Trophoblast cell (in vitro differentiated cells and primary cell): ENCODE measurements around the gene MYCBPAP.

ENCODE experiments used
- DNase-seq, 2 donors: peaks; one replicate each; pipeline ENCODE4 v3.0.0-alpha.2; 2016
- H2AFZ ChIP-seq: 2 replicates; pipeline ENCODE4 v1.6.1; 2013; ENCODE audit warnings: low read length, moderate library complexity, mild to moderate bottlenecking; ENCODE audit not compliant: insufficient read depth, poor library complexity
- H2AK5ac ChIP-seq: 2 replicates; pipeline ENCODE4 v1.6.1; 2013; ENCODE audit warnings: mild to moderate bottlenecking, low read length
- H2BK120ac ChIP-seq: 2 replicates; pipeline ENCODE4 v1.6.1; 2013; ENCODE audit warnings: low read length, mild to moderate bottlenecking, moderate library complexity; ENCODE audit not compliant: insufficient read depth, poor library complexity
- H2BK12ac ChIP-seq: 2 replicates; pipeline ENCODE4 v1.6.1; 2013; ENCODE audit warnings: mild to moderate bottlenecking, low read length, moderate library complexity
- H2BK5ac ChIP-seq: 2 replicates; pipeline ENCODE4 v1.6.1; 2013; ENCODE audit warnings: low read length, low read depth, moderate library complexity, mild to moderate bottlenecking; ENCODE audit not compliant: poor library complexity
- H3K14ac ChIP-seq: 2 replicates; pipeline ENCODE4 v1.6.1; 2013; ENCODE audit warnings: mild to moderate bottlenecking, low read length
- H3K18ac ChIP-seq: 2 replicates; pipeline ENCODE4 v1.6.1; 2013; ENCODE audit warnings: mild to moderate bottlenecking, low read length
- H3K23ac ChIP-seq: 2 replicates; pipeline ENCODE4 v1.6.1; 2013; ENCODE audit warnings: low read length
- H3K27ac ChIP-seq: 2 replicates; pipeline ENCODE4 v1.5.1; 2013; ENCODE audit warnings: low read depth, mild to moderate bottlenecking, inconsistent platforms, low read length, moderate library complexity
- H3K27me3 ChIP-seq: 2 replicates; pipeline ENCODE4 v1.6.1; 2013; ENCODE audit warnings: inconsistent platforms, mild to moderate bottlenecking, low read length, moderate library complexity; ENCODE audit not compliant: insufficient read depth
- H3K36me3 ChIP-seq, 2 experiments: 1 replicate in 1 of 2; 2 replicates in 1 of 2; pipeline ENCODE4 v1.6.1; 2013; ENCODE audit warnings: low read length in 2 of 2, mild to moderate bottlenecking in 2 of 2, moderate library complexity in 1 of 2; ENCODE audit not compliant: insufficient read depth in 2 of 2, control insufficient read depth in 1 of 2
- H3K4ac ChIP-seq: 2 replicates; pipeline ENCODE4 v1.6.1; 2013; ENCODE audit warnings: low read depth, mild to moderate bottlenecking, low read length, moderate library complexity
- H3K4me1 ChIP-seq, 2 experiments: 1 replicate in 1 of 2; 2 replicates in 1 of 2; pipeline ENCODE4 v1.6.1; 2013; ENCODE audit warnings: low read length in 2 of 2, mild to moderate bottlenecking in 2 of 2, moderate library complexity in 1 of 2; ENCODE audit not compliant: insufficient read depth in 2 of 2, control insufficient read depth in 1 of 2
- H3K4me2 ChIP-seq: 2 replicates; pipeline ENCODE4 v1.6.1; 2013; ENCODE audit warnings: inconsistent platforms, mild to moderate bottlenecking, low read length, moderate library complexity
- H3K4me3 ChIP-seq: 2 replicates; pipeline ENCODE4 v1.5.1; 2013; ENCODE audit warnings: mild to moderate bottlenecking, low read depth, low read length, inconsistent platforms
- H3K79me1 ChIP-seq: one replicate; pipeline ENCODE4 v1.6.1; 2013; ENCODE audit warnings: low read length
- H3K79me2 ChIP-seq: 2 replicates; pipeline ENCODE4 v1.6.1; 2013; ENCODE audit warnings: low read length, mild to moderate bottlenecking; ENCODE audit not compliant: control insufficient read depth, insufficient read depth, poor library complexity
- H3K9ac ChIP-seq: 2 replicates; pipeline ENCODE4 v1.6.1; 2013; ENCODE audit warnings: mild to moderate bottlenecking, low read length
- H3K9me3 ChIP-seq: 2 replicates; pipeline ENCODE4 v1.6.1; 2013; ENCODE audit warnings: low read depth, mild to moderate bottlenecking, control low read depth, inconsistent platforms, low read length; ENCODE audit not compliant: insufficient read depth
- H4K12ac ChIP-seq: 2 replicates; pipeline ENCODE4 v1.6.1; 2013; ENCODE audit warnings: low read depth, mild to moderate bottlenecking, low read length, moderate library complexity
- H4K8ac ChIP-seq: 2 replicates; pipeline ENCODE4 v1.6.1; 2013; ENCODE audit warnings: low read depth, mild to moderate bottlenecking, low read length, moderate library complexity
- H4K91ac ChIP-seq: one replicate; pipeline ENCODE4 v1.6.1; 2013; ENCODE audit warnings: low read depth, mild to moderate bottlenecking, low read length, moderate library complexity
- WGBS: extraction: QIAGEN DNeasy Blood & Tissue Kit; methylation state at CpG from one replicate; pipeline ENCODE4 v1.1.7; 2013; ENCODE audit warnings: missing lambda C conversion rate; ENCODE audit not compliant: insufficient read length, insufficient coverage; ENCODE audit errors: extremely low coverage; 5-methylcytosine and 5-hydroxymethylcytosine counted together

The MYCBPAP gene

GRCh38 chr17:50514388-50514787 lies 6.1 kb downstream of the MYCBPAP start:
- no peak overlapping the region for H2AK5ac ChIP-seq
- H3K23ac ChIP-seq: no peak overlapping the region
- H3K36me3 ChIP-seq: no peaks in the 10 kb centered on the region
- no peak overlapping the region for H3K14ac ChIP-seq
- H3K4me2 ChIP-seq: no peak overlapping the region
- no peak overlapping the region for H3K4me3 ChIP-seq
- no peak overlapping the region for H3K4ac ChIP-seq
- H3K27me3 ChIP-seq: no peaks in the 10 kb centered on the region
- no peak overlapping the region for H4K91ac ChIP-seq
- H2BK120ac ChIP-seq: no peak overlapping the region
- no peak overlapping the region for H4K8ac ChIP-seq
- H3K79me2 ChIP-seq: no peaks in the 10 kb centered on the region
- H3K18ac ChIP-seq: no peak overlapping the region
- WGBS: no CpG with 5 or more reads among the region's 3 CpGs
- H3K4me1 ChIP-seq: peaks cover 11 to 13% of the 10 kb centered on the region in 2 experiments
- peak overlapping the region; percentile 1 for H2BK12ac ChIP-seq
- H4K12ac ChIP-seq: no peak overlapping the region
- no peak overlapping the region for H3K9ac ChIP-seq
- H2BK5ac ChIP-seq: peak overlapping the region; percentile 7
- H2AFZ ChIP-seq: no peak overlapping the region
- DNase-seq: no peak
- H3K27ac ChIP-seq: no peak overlapping the region
- peaks cover 3% of the 10 kb centered on the region for H3K79me1 ChIP-seq
- H3K9me3 ChIP-seq: no peaks in the 10 kb centered on the region

GRCh38 chr17:50514936-50515702 lies 6.9 kb downstream of the MYCBPAP start:
- H3K9ac ChIP-seq: no peak overlapping the region
- H3K79me2 ChIP-seq: no peaks in the 10 kb centered on the region
- H3K4me3 ChIP-seq: no peak overlapping the region
- no peak overlapping the region for H3K4ac ChIP-seq
- H3K18ac ChIP-seq: no peak overlapping the region
- no CpG with 5 or more reads among the region's 6 CpGs for WGBS
- no peak overlapping the region for H2AFZ ChIP-seq
- no peak overlapping the region for H3K4me2 ChIP-seq
- H3K27ac ChIP-seq: no peak overlapping the region
- H3K27me3 ChIP-seq: no peaks in the 10 kb centered on the region
- no peak overlapping the region for H2BK120ac ChIP-seq
- peaks cover 11 to 15% of the 10 kb centered on the region in 2 experiments for H3K4me1 ChIP-seq
- H2BK5ac ChIP-seq: no peak overlapping the region
- H2AK5ac ChIP-seq: no peak overlapping the region
- H3K9me3 ChIP-seq: no peaks in the 10 kb centered on the region
- peaks cover 3% of the 10 kb centered on the region for H3K79me1 ChIP-seq
- peak overlapping the region; percentile 64 for H4K91ac ChIP-seq
- no peak overlapping the region for H4K8ac ChIP-seq
- H3K14ac ChIP-seq: peak overlapping the region; percentile 18
- H3K23ac ChIP-seq: no peak overlapping the region
- peak overlapping the region; percentile 45 for H2BK12ac ChIP-seq
- no peak overlapping the region for H4K12ac ChIP-seq
- no peaks in the 10 kb centered on the region for H3K36me3 ChIP-seq
- DNase-seq: peak; percentile 43 to 80

DNA sequence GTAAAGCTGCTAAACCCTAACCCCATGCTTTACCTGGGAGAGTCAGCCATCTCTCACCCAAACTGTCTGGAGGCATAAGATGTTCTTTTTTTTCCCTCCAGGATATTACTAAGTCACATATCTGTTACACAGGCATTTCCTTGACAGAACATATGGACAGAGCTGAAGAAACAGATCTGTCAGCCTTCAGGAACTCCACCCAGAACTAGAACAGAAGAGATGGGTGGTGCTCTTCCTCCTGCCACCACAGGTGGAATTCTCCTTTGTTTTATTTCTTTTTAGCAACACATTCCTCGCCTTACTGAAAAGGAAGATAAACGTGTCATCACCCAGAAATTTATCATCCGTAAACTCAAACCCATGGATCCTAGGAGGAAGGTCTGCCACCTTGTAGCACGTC lies 8.8 kb downstream of the MYCBPAP start:
- DNase-seq: no peak
- Histone ChIP-seq H2AFZ (no peak overlapping the region), H4K8ac (no peak overlapping the region), H3K14ac (no peak overlapping the region), H3K9ac (no peak overlapping the region), H3K4me1 (peaks cover 6 to 10% of the 10 kb centered on the region in 2 experiments), H2BK5ac (no peak overlapping the region), H2BK12ac (no peak overlapping the region), H3K79me1 (peaks cover 3% of the 10 kb centered on the region), H3K23ac (no peak overlapping the region), H2AK5ac (no peak overlapping the region), H4K12ac (no peak overlapping the region), H4K91ac (no peak overlapping the region), H3K4me3 (no peak overlapping the region), H3K79me2 (no peaks in the 10 kb centered on the region), H2BK120ac (no peak overlapping the region), H3K9me3 (no peaks in the 10 kb centered on the region), H3K18ac (no peak overlapping the region), H3K4me2 (no peak overlapping the region), H3K4ac (no peak overlapping the region), H3K36me3 (no peaks in the 10 kb centered on the region), H3K27me3 (no peaks in the 10 kb centered on the region), H3K27ac (no peak overlapping the region)
- WGBS: no CpG with 5 or more reads among the region's 4 CpGs

- WGBS: no CpG with 5 or more reads among the region's 8 CpGs
- Histone ChIP-seq H3K9me3 (no peaks in the 10 kb centered on the region), H3K4me3 (no peak overlapping the region), H3K23ac (no peak overlapping the region), H4K91ac (peak overlapping the region; percentile 28), H3K27me3 (no peaks in the 10 kb centered on the region), H3K4ac (no peak overlapping the region), H2AFZ (no peak overlapping the region), H2AK5ac (no peak overlapping the region), H3K79me2 (no peaks in the 10 kb centered on the region), H3K14ac (no peak overlapping the region), H4K12ac (no peak overlapping the region), H3K36me3 (no peaks in the 10 kb centered on the region), H3K9ac (no peak overlapping the region), H3K4me2 (no peak overlapping the region), H3K4me1 (peaks cover 8 to 10% of the 10 kb centered on the region in 2 experiments), H3K18ac (no peak overlapping the region), H2BK120ac (no peak overlapping the region), H4K8ac (no peak overlapping the region), H2BK5ac (no peak overlapping the region), H3K27ac (no peak overlapping the region), H3K79me1 (peaks cover 3% of the 10 kb centered on the region), H2BK12ac (no peak overlapping the region)
- DNase-seq: no peak
Observed at GRCh38 chr17:50517504-50518383, 9.5 kb downstream of the MYCBPAP start.
